T-helper 2 cell treated with Interferon-gamma antibody and Interleukin-4, amounts not matched to agents 5 μg/mL and 100 μg/mL, for 36 hours (primary cell): ENCODE results near the gene GPC3.

Experiments
- DNase-seq: peaks from one replicate; pipeline ENCODE4 v3.0.0; 2021; ENCODE audit warnings: low spot score
- H3K27ac Mint-ChIP-seq: one replicate; pipeline ENCODE4 v1.8.0; 2021; ENCODE audit warnings: mild to moderate bottlenecking, mixed read lengths
- H3K27me3 Mint-ChIP-seq: one replicate; pipeline ENCODE4 v1.8.0; 2021; ENCODE audit warnings: low read depth, mixed read lengths
- H3K36me3 Mint-ChIP-seq: one replicate; pipeline ENCODE4 v1.8.0; 2021; ENCODE audit warnings: low read depth, mixed read lengths
- H3K4me1 Mint-ChIP-seq: one replicate; pipeline ENCODE4 v1.8.0; 2021; ENCODE audit warnings: low read depth, mixed read lengths
- H3K4me3 Mint-ChIP-seq: one replicate; pipeline ENCODE4 v1.8.0; 2022; ENCODE audit warnings: mild to moderate bottlenecking, moderate library complexity, mixed read lengths
- H3K9me3 Mint-ChIP-seq: one replicate; pipeline ENCODE4 v1.8.0; 2021; ENCODE audit warnings: mixed read lengths

The GPC3 gene

DNA sequence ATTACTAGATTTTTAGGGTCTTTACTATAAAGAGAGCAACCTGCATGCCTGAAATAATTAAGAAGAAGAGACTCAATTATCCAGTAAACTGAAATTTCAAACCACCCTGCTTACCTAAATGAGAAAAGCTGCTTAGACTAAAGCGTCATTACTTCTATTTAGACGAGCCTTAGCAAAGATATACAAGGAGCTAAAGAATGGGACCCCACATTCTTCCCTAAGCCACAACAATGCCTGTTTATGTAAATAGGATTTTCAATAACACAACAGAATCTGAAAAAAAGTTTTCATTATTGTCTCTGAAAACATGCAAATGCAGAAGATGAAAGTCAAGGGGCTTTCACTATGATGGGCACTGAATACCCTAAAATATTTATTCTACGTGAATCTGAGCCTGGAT is 16.2 kb downstream of the GPC3 start:
- Mint-ChIP-seq H3K4me3 (no peak overlapping the region), H3K27me3 (peaks cover 11% of the 10 kb centered on the region), H3K9me3 (no peaks in the 10 kb centered on the region), H3K36me3 (no peaks in the 10 kb centered on the region), H3K27ac (no peak overlapping the region), H3K4me1 (no peaks in the 10 kb centered on the region)
- no peak for DNase-seq

GRCh38 chrX:133968109-133968508 is 17.3 kb downstream of the GPC3 start:
- no peaks in the 10 kb centered on the region for H3K9me3 Mint-ChIP-seq
- H3K27ac Mint-ChIP-seq, result no peak overlapping the region
- H3K4me1 Mint-ChIP-seq, result no peaks in the 10 kb centered on the region
- H3K36me3 Mint-ChIP-seq, result no peaks in the 10 kb centered on the region
- DNase-seq, result no peak
- H3K4me3 Mint-ChIP-seq, result no peak overlapping the region
- H3K27me3 Mint-ChIP-seq, result peaks cover 11% of the 10 kb centered on the region

DNA sequence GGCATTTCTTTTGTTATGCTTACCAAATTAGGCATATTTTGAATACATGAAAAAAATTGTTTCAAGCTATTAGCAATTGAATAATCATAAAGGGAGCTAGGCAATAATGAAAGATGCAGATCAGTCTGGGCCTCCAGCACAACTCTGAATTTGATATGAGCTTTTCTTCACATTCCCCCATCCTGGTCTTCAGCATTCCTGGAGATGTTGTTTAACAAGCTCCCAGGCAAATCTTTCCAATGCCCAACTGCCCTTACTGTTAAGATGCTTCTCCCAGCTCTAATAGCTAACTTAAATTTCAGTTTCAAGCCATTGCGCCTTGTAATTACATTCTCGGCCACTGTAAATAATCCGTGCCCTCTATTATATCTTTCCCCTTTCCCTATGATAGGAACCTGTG is 19.2 kb downstream of the GPC3 start:
- Mint-ChIP-seq H3K36me3 (no peaks in the 10 kb centered on the region), H3K9me3 (no peaks in the 10 kb centered on the region), H3K4me3 (no peak overlapping the region), H3K27ac (no peak overlapping the region), H3K27me3 (peaks cover 5% of the 10 kb centered on the region), H3K4me1 (no peaks in the 10 kb centered on the region)
- no peak for DNase-seq

- Mint-ChIP-seq H3K4me1 (no peaks in the 10 kb centered on the region), H3K36me3 (no peaks in the 10 kb centered on the region), H3K27ac (no peak overlapping the region), H3K9me3 (no peaks in the 10 kb centered on the region), H3K27me3 (peaks cover 4% of the 10 kb centered on the region), H3K4me3 (no peak overlapping the region)
- no peak for DNase-seq
These were observed 20.1 kb downstream of the GPC3 start for GRCh38 chrX:133965321-133965720.

DNA sequence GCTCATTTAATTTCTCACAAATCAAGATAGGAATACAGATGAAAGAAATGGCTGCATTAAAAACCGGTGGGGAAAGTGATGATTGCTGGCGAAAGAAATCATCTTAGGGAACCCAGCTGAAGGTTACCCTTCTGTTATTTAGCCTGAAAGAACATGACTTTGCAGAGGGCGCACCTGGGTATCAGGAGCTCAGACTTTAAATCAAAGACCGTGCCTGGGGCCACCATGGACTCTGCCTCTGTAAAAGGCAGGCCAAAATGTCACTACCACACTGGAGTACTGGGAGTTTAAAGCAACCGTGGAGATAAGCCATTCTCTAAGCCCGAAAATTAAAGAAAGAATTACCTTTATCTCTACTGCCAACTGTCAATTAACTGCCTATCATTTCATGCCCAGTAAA is 24.3 kb downstream of the GPC3 start:
- DNase-seq, result no peak
- no peaks in the 10 kb centered on the region for H3K4me1 Mint-ChIP-seq
- H3K9me3 Mint-ChIP-seq, result no peaks in the 10 kb centered on the region
- H3K36me3 Mint-ChIP-seq, result no peaks in the 10 kb centered on the region
- H3K27me3 Mint-ChIP-seq, result no peaks in the 10 kb centered on the region
- no peak overlapping the region for H3K4me3 Mint-ChIP-seq
- H3K27ac Mint-ChIP-seq, result no peak overlapping the region

GRCh38 chrX:133959972-133960371 is 25.4 kb downstream of the GPC3 start:
- no peaks in the 10 kb centered on the region for H3K36me3 Mint-ChIP-seq
- no peaks in the 10 kb centered on the region for H3K4me1 Mint-ChIP-seq
- H3K9me3 Mint-ChIP-seq, result no peaks in the 10 kb centered on the region
- H3K27ac Mint-ChIP-seq, result no peak overlapping the region
- no peak for DNase-seq
- H3K27me3 Mint-ChIP-seq, result no peaks in the 10 kb centered on the region
- H3K4me3 Mint-ChIP-seq, result no peak overlapping the region

DNA sequence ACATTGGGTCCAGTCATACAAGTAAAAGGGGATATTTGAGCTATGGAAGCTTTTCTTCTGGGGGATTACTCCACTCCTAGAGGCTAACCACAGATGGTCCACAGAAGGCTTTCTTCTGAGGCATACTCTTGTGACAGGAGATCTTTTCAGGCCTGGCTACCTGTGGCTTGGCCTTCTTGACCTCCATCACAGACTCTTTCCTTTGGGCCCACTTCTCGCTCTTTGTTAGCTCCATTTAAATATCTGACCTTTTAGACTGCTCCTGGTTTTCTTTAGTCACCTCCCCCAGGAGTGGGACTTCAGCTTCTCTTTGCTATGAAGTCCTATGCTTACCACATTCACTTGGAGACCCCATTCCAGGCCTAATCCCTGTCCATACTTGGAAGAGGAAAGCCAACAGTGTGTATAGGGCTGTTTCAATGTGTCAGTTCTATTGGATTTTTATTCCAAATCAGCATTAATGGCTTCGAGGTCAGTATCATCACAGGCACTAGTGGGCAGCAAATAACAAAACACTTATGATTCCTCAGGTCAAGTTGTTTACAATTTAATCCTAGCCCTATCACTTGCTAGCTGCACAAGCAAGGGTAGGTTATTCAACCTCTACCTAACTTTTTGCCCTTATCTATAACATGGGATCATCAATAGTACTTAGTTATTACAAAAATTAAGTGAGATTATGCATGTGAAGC is 26.3 kb downstream of the GPC3 start:
- H3K4me3 Mint-ChIP-seq, result no peak overlapping the region
- no peaks in the 10 kb centered on the region for H3K36me3 Mint-ChIP-seq
- H3K4me1 Mint-ChIP-seq, result no peaks in the 10 kb centered on the region
- H3K27ac Mint-ChIP-seq, result no peak overlapping the region
- H3K27me3 Mint-ChIP-seq, result no peaks in the 10 kb centered on the region
- H3K9me3 Mint-ChIP-seq, result no peaks in the 10 kb centered on the region
- DNase-seq, result no peak

DNA sequence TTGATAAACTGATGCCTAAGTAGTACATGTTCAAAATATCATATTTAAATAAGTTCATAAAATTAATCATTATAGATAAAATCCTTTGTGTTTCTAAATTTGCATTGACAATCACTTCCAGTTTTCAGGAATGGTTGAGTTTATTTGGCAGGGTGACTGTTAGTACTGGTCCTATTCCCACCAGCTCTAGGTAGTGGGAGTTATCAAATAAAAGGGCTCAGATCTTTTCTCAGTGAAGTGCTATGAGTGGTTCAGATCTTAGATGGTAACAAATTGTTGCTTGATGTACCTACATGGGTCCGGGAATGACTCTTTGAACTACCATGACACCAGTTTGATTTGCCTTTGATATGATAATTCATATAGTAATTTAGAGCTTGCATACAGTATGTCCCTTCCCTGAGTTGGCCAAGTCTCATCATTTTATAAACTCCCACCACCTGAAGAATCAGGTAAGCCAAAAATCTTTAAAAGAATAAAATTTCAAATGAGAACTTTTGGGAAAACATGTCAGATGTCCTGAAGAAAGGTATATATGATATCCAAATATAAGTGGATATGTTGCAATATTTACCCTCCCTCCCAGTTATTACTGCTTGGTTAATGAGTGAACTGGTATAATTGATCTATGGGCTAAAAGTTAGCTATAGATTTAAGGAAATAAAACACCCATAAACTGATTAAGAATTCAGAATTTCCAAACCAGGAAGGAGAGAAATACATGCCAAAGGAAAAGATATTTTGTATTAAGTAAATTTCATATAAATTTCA is 28.6 kb downstream of the GPC3 start:
- no peak for DNase-seq
- no peak overlapping the region for H3K4me3 Mint-ChIP-seq
- H3K36me3 Mint-ChIP-seq, result no peaks in the 10 kb centered on the region

GRCh38 chrX:133953785-133954355 is 31.5 kb downstream of the GPC3 start:
- no peaks in the 10 kb centered on the region for H3K9me3 Mint-ChIP-seq
- no peak overlapping the region for H3K4me3 Mint-ChIP-seq
- DNase-seq, result no peak
- no peaks in the 10 kb centered on the region for H3K4me1 Mint-ChIP-seq
- no peak overlapping the region for H3K27ac Mint-ChIP-seq
- no peaks in the 10 kb centered on the region for H3K36me3 Mint-ChIP-seq
- peaks cover 3% of the 10 kb centered on the region for H3K27me3 Mint-ChIP-seq

More for the DNA sequence above, 28.6 kb downstream of the GPC3 start:
- no peaks in the 10 kb centered on the region for H3K9me3 Mint-ChIP-seq
- no peaks in the 10 kb centered on the region for H3K4me1 Mint-ChIP-seq
- H3K27ac Mint-ChIP-seq, result no peak overlapping the region
- H3K27me3 Mint-ChIP-seq, result peaks cover 3% of the 10 kb centered on the region

DNA sequence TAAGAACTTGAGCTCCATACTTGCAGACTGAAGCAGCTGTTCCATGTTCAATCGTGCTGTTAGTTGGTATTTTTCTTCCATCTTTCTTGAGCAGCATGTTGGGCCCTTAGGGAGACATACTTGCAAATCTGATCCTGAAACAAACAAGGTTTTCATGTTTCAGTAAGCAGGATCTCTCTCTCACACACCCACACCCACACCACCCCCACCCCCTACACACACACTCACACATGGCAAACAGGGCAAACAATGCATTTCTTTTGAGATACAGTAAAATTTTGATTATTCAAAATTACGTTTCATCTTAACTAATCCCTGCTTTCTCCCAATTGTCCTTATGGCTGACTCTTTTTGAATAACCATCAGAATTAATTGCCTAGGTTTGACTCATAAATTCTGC is 32.3 kb downstream of the GPC3 start:
- no peak for DNase-seq
- Mint-ChIP-seq H3K9me3 (no peaks in the 10 kb centered on the region), H3K27ac (no peak overlapping the region), H3K36me3 (no peaks in the 10 kb centered on the region), H3K27me3 (peaks cover 3% of the 10 kb centered on the region), H3K4me3 (no peak overlapping the region), H3K4me1 (no peaks in the 10 kb centered on the region)

GRCh38 chrX:133951098-133951497 is 34.3 kb downstream of the GPC3 start:
- H3K9me3 Mint-ChIP-seq, result no peaks in the 10 kb centered on the region
- no peaks in the 10 kb centered on the region for H3K4me1 Mint-ChIP-seq
- H3K27ac Mint-ChIP-seq, result no peak overlapping the region
- H3K4me3 Mint-ChIP-seq, result no peak overlapping the region
- peaks cover 3% of the 10 kb centered on the region for H3K27me3 Mint-ChIP-seq
- H3K36me3 Mint-ChIP-seq, result no peaks in the 10 kb centered on the region
- no peak for DNase-seq

GRCh38 chrX:133950214-133950613 is 35.2 kb downstream of the GPC3 start:
- H3K4me3 Mint-ChIP-seq, result no peak overlapping the region
- H3K27ac Mint-ChIP-seq, result no peak overlapping the region
- peaks cover 3% of the 10 kb centered on the region for H3K27me3 Mint-ChIP-seq
- H3K36me3 Mint-ChIP-seq, result no peaks in the 10 kb centered on the region
- DNase-seq, result no peak
- H3K9me3 Mint-ChIP-seq, result no peaks in the 10 kb centered on the region
- no peaks in the 10 kb centered on the region for H3K4me1 Mint-ChIP-seq

DNA sequence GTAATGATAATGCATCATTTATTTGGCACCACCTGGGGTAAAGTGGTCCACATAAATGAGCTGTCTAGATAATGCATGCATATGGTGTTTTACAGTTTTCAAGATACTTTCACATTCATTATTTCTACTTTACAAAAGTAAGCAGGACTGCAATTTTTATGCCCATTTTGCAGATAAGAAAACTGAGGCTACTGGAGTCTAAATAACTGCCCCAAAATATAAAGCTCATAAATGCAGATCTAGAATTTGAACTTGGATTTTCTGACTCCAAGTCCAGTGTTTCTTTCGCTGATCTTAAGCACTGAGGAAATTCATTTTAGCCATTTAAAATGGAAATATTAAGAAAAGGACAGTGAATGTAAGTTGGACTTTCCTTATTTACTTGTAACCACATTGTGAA is 36.5 kb downstream of the GPC3 start:
- no peak for DNase-seq
- no peak overlapping the region for H3K4me3 Mint-ChIP-seq
- no peaks in the 10 kb centered on the region for H3K36me3 Mint-ChIP-seq
- H3K9me3 Mint-ChIP-seq, result no peaks in the 10 kb centered on the region
- H3K27me3 Mint-ChIP-seq, result peaks cover 2% of the 10 kb centered on the region
- H3K4me1 Mint-ChIP-seq, result no peaks in the 10 kb centered on the region
- H3K27ac Mint-ChIP-seq, result no peak overlapping the region

GRCh38 chrX:133947996-133948395 is 37.4 kb downstream of the GPC3 start:
- no peak for DNase-seq
- no peaks in the 10 kb centered on the region for H3K9me3 Mint-ChIP-seq
- no peaks in the 10 kb centered on the region for H3K36me3 Mint-ChIP-seq
- no peaks in the 10 kb centered on the region for H3K27me3 Mint-ChIP-seq
- H3K27ac Mint-ChIP-seq, result no peak overlapping the region
- H3K4me1 Mint-ChIP-seq, result no peaks in the 10 kb centered on the region
- no peak overlapping the region for H3K4me3 Mint-ChIP-seq
